NK-92 (cell line): ENCODE results near the gene IRAK1.

Experiments
- DNase-seq: peaks from one replicate; lab custom pipeline; 2025; ENCODE audit not compliant: unreplicated experiment; lab: John Stamatoyannopoulos, UW

IRAK1 gene

DNA sequence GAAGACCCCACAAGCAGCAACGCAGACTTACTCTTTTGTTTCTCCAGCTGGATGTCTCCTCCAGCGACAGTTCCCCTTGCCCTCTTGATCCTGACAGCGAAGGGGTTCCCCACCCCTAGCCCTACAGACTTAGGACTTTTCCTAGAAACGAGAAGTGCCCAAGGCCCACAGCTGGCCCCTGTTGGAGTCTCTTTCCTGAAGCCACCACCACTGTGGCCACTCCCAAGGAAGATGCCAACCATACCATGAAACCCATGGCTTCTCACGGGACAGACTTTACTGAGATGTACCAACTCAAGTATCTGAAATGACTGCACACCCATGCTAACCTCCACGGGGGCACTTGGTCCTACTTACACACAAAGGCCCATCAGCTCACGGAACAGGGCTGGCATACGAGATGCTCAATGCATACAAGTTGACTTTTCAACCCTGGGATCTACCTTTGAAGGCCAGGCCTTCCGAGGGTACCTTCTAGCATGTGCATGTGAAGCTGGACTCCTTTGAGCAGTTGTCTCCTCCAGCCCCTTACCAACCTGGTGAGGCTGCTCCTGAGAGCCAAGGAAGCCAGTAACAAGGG is 924 bp upstream of the IRAK1 start:
- DNase-seq, result no peak

DNA sequence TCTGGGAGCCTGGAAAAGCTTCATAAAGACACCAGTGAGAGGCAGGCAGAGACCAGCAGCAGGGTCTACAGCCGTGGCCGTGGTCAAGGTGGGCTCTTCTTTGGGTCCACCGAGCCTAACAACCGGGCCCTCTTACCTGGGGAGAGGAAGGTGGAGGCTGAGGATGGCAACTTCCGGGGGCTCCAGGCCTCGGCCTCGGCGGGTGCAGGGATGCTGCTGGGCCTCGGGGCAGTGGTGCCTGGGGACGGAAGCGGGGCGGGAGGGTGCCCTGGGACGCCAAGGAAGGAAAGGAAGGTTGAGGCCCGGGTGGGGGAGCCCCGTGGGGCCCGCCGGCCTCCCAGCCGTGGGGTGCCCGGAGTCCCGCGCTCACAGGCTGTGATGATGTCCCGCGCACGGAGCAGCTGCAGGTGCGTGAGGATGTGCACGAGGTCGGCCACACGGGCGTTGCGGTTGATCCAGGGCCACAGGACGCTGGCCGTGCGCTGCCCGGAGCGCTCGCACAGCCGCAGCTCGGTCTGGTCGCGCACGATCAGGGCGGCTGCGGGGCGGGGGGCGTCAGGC is 561 bp downstream of the IRAK1 start:
- DNase-seq, result no peak

- no peak for DNase-seq
Observed at GRCh38 chrX:154018518-154019060, 1.1 kb downstream of the IRAK1 start.

GRCh38 chrX:154017766-154018517 is 1.8 kb downstream of the IRAK1 start:
- DNase-seq, result no peak

DNA sequence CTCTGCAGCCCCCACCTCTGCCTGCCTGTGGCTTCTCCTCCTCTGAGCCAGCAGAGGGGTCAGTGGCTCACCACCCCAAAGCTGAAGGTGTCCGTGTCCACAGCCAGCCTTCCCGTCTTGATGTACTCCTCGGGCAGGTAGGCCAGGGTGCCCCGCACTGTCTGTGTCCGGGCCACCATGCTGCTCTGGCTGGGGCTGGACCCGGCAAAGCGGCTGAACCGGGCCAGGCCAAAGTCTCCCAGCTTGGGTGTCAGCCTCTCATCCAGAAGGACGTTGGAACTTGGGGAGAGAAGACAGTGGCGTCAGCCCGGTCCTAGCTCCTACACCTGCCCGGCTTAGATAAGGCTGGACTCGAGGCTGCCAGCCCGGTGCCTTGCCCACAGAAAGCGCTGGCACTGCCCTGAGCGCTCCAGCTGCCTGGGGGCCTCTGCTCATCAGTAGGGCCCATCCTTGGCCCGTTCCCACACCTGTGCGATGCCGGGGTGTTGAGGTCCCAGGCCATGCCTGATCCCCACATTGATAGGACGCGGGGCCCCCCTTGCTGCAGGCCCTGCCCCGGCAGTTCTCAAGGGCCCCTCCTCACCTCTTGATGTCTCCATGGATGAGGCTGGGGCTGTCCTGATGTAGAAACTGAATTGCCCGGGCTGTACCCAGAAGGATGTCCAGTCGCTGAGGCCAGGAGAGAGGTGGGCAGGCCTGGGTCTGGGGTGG is 3.2 kb downstream of the IRAK1 start:
- DNase-seq, result no peak

- DNase-seq, result no peak
Observed at GRCh38 chrX:154015581-154016264, 4.0 kb downstream of the IRAK1 start.

GRCh38 chrX:154014429-154015380 is 5.0 kb downstream of the IRAK1 start:
- no peak for DNase-seq

DNA sequence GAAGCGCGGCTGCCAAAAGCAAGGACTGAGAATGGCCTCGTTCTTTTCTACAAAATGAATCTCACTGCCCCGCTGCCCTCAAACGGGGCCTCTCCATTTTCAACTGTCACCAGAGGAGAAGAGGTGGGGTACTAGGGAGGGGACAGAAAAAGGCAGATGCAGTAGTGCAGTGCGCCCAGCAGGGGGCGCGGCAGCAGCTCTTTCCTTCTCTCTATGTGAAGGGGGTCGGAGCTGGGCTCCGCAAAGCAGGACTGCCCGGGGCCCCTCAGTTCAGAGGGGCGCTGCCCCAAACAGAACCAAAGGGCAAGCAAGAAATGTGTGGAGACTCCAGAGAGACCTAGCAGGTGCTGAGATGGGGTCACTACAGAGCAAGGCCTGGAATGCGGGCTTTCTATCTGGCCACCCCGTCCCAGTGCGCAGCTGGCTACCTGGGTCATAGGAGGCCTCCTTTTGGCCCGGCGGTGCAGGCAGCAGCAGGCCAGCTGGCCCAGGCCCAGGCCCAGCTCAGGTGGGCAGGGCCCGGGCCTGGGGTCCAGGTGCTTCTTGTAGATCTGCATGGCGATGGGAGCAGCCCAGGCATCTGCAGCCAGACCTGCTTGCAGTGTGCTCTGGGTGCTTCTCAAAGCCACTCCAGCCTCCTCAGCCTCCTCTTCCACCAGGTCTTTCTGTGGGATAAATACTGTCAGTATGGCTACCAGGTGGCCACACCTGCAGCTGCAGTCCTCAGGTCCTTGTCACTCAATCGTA is 5.9 kb downstream of the IRAK1 start:
- DNase-seq, result no peak

DNA sequence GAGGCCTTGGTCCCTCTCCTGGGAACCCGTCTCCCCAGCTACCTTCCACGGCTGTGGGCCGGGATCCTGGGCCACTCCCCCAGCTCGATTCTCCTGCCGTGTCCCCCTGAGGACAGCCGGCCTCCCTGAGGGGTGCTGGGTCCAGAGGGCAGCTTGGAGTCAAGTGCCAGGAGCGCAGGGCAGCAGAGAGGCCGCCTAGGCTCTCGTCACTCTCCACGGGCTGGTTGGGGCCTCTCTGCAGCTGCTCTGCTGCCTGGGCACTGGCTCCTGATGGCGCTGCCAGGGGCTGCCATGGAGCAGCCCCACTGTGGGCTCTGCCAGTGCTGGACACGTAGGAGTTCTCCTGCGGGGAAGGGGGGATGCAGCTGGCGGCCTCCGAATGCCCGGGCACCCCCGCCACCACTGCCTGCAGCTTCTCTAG is 6.7 kb downstream of the IRAK1 start:
- no peak for DNase-seq

DNA sequence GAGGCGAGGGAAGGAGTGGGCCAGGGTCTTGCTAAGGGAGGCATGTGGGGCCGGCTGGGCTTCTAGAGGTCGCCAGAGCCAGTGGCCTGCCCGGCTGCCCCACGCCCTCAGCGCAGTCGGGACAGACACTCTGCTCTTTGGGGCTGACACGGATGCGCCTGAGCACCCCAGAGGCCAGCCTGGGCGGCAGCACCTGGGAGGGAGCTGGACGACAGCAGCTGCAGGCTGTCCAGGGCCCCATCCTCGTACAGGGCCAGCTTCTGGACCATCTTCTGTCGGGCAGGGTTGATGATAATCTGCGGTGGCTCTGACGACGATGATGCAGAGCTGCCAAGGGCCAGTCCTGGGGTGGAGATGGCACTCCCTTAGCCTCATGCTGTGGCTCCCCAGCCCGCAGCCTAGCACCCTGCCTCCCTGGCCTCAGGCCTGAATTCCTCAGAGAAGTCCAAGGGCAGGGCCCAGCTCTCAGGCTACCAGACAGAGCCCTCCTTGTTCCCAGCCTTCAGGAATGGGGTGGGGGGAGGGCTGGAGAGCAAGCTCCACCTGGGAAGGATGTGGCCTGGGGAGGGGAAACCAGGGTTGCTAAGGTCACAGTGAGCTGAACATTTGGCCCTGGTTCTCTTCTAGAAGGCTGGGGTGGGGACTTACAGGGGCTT is 7.2 kb downstream of the IRAK1 start:
- DNase-seq, result no peak

GRCh38 chrX:154011376-154012335 is 8.0 kb downstream of the IRAK1 start:
- no peak for DNase-seq

DNA sequence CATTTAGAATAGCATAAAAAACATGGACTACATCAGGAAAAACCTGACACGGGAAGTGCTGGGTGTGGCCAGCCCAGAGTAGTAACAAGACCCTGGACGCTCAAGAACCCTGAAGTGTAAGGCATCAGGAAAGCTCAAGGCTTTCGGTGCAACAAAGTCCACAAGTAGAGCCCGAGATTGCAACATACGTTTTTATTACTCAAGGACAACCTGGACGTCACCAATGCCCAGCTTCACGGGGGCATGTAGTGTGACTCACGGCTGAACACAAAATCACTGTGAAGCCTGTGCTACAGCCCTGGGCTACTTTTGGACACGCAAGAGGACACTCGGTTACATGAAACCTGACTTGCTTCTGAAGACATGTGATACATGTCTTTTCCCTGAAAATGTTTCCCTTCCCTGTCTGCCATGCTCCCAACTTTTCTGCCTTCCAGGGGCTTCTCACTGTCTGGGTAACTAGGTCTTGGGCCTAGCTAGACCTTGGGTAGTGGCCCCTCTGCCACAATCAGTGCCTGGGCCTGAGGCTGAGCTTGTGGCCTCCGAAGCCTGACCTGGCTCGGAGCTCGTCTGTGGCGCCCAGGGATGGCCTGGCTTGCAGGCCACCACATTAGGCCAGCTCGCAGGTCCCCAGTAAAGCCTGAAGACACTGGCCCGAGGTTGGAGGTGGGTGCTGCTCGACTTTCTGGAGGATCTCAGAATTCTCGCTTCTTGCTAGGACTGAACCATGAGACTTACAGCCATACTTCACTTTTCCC is 9.2 kb downstream of the IRAK1 start:
- DNase-seq, result no peak

GRCh38 chrX:154008521-154008920 is 11.2 kb downstream of the IRAK1 start:
- no peak for DNase-seq

DNA sequence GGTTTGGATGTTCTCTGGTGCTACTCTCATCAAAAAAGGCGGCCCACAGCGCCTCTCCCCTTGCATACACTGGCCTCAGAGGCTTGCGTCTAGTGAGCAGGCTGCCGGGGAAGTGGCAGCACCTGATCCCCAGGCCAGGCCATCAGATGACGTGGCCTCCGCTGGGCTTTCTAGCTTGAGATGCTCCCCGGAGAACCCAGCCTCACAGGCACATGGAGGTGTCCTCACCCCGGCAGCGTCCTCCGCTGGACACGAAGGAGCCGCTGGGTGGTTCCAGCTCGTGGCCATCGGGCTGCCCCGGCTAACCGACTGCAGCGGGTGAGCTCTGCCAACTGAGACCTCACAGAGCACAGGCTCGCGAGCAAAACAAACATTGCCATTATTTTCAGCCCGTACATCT is 12.8 kb downstream of the IRAK1 start:
- no peak for DNase-seq

GRCh38 chrX:154004315-154004714 is 15.4 kb downstream of the IRAK1 start:
- no peak for DNase-seq

- no peak for DNase-seq
Observed at GRCh38 chrX:154002215-154002719, 17.4 kb downstream of the IRAK1 start.

- DNase-seq, result no peak
Observed at GRCh38 chrX:154000051-154000450, 19.7 kb downstream of the IRAK1 start.
